GM12874 (cell line): ENCODE data around the gene NES.

ENCODE experiments used
- TF ChIP-seq, protein P1 (sequence below): IDR thresholded peaks from 2 replicates; pipeline ENCODE4 v1.5.1; 2011; ENCODE audit warnings: low read depth, mild to moderate bottlenecking, control low read depth, low read length, moderate library complexity; ENCODE audit not compliant: insufficient read depth

NES gene

DNA sequence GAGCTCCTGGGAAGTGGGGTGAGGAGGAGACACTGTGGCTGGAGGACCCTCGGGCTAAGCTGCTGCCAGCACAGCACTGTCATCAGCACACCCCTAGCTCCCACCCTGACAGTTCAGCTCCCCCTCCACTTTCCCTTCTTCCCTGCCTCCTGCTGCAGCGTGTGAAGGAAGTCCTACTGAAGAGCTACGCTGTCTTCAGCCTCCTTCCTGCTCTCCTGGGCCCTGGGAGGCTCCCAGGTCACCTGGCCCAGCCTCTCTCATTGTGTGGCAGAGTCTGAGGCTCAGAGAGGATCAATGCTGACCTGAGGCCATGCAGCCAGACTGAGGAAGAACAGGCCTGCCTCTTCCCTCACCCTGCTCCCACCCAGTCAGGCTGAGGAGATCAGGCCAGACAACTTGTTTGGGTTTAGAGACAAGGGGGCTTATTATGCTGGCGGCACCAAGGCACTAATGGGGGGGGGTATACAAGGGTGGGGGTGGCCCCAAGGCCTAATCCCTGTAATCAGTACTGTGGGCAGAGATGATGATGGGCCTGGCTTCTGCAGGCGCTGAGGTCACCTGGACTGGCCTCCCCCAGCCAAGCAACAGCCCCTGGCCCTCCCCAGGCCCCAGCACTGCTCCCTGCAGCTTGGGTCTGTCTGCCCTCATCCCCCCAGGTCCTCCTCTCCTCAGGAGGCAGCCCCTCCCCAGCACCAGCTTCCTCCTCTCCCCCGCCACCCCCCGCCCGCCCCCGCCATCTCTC, 9.1 kb downstream of the NES start:
- TF ChIP-seq, protein P1, sequence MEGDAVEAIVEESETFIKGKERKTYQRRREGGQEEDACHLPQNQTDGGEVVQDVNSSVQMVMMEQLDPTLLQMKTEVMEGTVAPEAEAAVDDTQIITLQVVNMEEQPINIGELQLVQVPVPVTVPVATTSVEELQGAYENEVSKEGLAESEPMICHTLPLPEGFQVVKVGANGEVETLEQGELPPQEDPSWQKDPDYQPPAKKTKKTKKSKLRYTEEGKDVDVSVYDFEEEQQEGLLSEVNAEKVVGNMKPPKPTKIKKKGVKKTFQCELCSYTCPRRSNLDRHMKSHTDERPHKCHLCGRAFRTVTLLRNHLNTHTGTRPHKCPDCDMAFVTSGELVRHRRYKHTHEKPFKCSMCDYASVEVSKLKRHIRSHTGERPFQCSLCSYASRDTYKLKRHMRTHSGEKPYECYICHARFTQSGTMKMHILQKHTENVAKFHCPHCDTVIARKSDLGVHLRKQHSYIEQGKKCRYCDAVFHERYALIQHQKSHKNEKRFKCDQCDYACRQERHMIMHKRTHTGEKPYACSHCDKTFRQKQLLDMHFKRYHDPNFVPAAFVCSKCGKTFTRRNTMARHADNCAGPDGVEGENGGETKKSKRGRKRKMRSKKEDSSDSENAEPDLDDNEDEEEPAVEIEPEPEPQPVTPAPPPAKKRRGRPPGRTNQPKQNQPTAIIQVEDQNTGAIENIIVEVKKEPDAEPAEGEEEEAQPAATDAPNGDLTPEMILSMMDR: no peak

DNA sequence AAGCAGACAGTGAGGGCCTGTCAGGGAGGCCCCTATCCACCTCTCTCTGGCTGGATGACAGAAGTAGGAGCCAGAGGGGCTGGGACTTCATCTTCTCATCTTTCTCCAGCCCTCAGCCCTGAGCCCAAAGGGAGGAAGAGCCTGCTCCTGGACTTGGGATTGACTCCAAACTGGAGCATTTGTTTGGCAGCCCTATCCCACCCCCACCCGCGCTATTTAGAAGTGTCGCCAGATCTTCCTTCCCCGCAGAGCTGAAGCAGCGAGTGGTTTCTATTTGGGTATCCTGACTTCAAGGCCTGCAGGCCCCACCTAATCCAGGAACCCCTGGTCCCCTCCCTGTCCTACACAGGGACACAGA, 9.6 kb downstream of the NES start:
- TF ChIP-seq, protein P1: no peak

DNA sequence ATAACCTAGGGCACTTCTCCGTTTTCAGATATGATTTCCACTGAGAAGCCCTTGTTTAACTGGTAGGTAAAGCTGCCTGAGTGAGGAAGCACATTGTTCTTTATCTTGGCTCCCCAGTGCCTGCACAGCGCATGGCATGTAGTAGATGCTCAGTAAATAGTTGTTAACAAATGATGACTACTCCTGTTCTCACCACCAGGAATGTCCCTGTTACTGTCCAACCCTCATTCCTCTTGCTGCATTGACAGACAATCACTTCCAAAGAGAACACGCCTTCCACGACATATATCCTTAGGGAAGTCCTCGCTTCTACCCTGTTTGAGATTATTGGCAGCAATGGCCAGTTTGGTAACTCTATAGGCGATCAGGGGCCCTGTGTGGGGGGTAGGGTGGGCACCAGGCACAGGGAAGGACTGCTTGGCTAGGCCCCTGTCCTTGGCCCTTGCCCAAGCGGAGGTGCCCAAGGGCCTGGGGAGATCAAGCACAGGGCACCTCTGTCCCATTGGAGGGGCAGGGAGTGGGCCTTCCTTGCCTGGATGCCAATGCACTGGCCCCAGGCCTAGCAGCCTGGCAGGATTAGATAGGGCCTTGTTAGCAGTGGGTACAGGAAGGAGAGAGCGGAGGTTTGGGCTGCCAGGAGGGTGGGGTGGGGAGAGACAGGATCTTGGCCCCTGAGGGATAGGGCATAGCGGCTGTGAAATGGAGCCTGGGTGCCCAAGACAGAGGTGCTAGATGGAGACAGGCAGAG, 10.2 kb downstream of the NES start:
- TF ChIP-seq, protein P1: no peak

DNA sequence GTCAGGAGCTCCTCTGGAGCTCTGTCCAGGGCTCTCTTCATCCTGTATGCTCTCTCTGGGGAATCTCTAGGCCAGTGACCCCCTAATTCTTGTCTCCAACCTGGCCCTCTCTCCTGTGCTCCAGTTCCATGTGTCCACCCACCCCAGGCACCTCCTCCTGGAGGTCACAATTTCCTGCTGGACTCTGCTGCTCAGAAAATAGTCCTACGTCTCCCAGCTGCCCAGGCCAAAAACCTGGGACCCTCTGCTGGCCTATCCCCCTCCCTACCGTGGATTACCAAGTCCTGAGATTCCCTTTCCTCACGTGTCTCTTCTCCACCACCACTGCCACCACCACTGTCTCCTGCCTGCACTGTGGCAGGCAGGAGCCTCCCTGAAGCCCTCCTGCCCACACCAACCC, 11.7 kb downstream of the NES start:
- TF ChIP-seq, protein P1: no peak

DNA sequence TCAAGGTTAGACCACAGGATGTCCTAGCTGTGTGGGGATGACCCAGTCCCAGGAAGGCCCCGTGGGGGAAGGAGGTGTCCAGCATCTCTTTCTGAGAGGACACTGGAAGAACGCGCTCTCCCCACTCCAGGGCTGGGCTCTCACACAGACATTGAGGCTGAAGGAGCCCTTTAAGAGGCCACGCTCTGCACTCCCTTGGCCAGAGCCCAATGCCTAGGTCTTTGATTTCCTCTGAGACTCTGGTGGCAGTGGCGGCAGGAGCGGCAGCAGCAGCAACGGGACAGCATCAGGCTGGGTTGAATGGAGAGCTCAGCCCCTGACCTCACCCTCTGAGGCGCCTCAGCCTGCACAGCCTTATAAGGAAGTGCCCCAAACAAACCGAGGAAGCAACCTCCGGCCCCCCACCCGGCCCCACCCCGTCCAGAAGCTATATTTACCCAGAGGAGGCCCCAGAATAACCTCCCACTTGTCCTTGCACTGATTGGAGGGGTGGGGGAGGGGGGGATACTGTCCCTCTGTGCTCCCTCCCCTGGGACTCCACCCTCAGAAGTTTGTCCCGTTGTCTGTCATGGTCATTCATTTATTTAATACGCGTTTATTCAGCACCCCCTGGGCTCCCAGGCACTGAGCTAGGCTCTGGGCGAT, 12.3 kb downstream of the NES start:
- TF ChIP-seq, protein P1: no peak

DNA sequence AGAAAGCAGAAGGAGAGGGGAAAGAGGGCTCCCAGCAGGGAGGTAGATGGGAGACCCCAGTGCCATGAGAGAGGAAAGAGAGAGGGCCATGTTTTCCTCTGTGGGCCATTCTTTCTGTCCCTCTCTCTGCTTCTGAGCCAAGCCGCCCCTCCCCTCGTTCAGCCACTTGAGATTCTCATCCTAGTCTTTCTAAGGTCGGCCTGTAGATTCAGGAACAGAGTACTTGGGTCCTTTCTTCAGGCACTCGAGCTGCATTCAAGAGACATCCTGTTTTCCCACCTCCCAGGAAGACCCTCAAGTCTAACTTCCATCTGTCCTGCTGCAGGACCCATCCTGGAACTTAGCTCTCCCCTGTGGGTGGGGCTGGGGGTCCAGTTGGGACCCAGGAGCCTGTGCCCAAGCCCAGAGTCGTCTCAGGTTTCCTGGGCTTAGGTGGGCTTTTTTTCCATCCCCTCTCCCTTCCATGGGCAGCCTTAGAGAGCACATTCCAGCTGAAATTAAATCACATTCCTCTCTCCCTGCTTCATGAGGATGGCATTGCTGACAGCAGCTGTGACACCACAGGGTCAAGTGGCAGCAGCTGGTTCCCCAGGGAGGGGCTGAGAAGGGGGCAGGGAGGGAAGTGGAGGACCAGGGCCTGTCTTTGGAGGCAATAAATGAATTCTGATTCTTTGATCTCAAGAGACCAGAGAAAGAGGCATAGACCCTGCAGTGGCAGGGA, 13.0 kb downstream of the NES start:
- TF ChIP-seq, protein P1: no peak

DNA sequence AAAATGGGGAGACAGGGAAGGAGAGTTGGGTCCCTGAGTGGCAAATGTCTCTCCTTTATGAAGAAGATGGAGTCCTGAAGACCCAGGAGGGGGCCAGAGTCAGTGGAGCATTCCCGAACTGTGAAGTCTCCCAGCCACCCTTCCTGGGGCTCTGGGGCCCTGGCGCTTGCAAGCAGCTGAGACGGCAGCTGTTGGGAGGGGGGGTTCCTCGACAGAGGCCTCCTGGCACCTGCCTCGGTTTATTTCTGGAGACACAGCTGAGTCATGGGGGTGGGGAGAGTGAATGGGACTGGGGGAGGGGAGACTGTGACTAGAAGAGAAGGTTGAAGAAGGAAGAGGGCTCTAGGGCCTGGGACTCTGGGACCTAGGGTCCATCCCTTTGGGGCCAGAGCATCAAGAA, 14.0 kb downstream of the NES start:
- TF ChIP-seq, protein P1: no peak
